Loucy (cell line): ENCODE measurements around the gene PIGC.

Experiments
- H2AFZ ChIP-seq: fragments of 200-600 bp; sonication (generic); 2 replicates; pipeline ENCODE4 v1.6.0; 2016; ENCODE audit warnings: antibody characterized with exemption, mild to moderate bottlenecking, low read length, moderate library complexity
- H3F3A ChIP-seq: fragments of 200-600 bp; 2 replicates; pipeline ENCODE4 v1.6.0; 2016; ENCODE audit warnings: antibody characterized with exemption, low read depth, mild to moderate bottlenecking
- H3K27me3 ChIP-seq: fragments of 200-600 bp; sonication (generic); 2 replicates; pipeline ENCODE4 v1.6.1; 2014; ENCODE audit warnings: low read length, mild to moderate bottlenecking; ENCODE audit not compliant: insufficient read depth, poor library complexity, severe bottlenecking
- H3K36me3 ChIP-seq: fragments of 200-600 bp; sonication (generic); 2 replicates; pipeline ENCODE4 v1.6.1; 2016; ENCODE audit warnings: low read length; ENCODE audit not compliant: insufficient read depth
- H3K4me1 ChIP-seq: fragments of 200-600 bp; sonication (generic); 2 replicates; pipeline ENCODE4 v1.5.1; 2014; ENCODE audit warnings: low read length, mild to moderate bottlenecking; ENCODE audit not compliant: insufficient read depth, poor library complexity, severe bottlenecking
- H3K4me2 ChIP-seq: fragments of 200-600 bp; sonication (generic); 2 replicates; pipeline ENCODE4 v1.6.0; 2014; ENCODE audit warnings: antibody characterized with exemption, low read length, low read depth, mild to moderate bottlenecking; ENCODE audit not compliant: poor library complexity, severe bottlenecking
- H3K4me3 ChIP-seq: fragments of 200-600 bp; sonication (generic); 2 replicates; pipeline ENCODE4 v1.5.1; 2014; ENCODE audit warnings: low read length, mild to moderate bottlenecking, mixed read lengths; ENCODE audit not compliant: poor library complexity, severe bottlenecking
- H3K79me2 ChIP-seq: fragments of 200-600 bp; sonication (generic); 2 replicates; pipeline ENCODE4 v1.6.1; 2014; ENCODE audit warnings: low read length; ENCODE audit not compliant: insufficient read depth
- H3K9ac ChIP-seq: fragments of 200-600 bp; sonication (generic); 2 replicates; pipeline ENCODE4 v1.6.0; 2014; ENCODE audit warnings: mild to moderate bottlenecking, low read depth, low read length, moderate library complexity; ENCODE audit not compliant: poor library complexity, severe bottlenecking
- H3K9me2 ChIP-seq: fragments of 200-600 bp; sonication (generic); replicated peaks from 2 replicates; pipeline ENCODE4 v1.6.1; 2016; ENCODE audit warnings: low read depth, low read length, mixed read lengths
- H3K9me3 ChIP-seq: fragments of 200-600 bp; sonication (generic); 2 replicates; pipeline ENCODE4 v1.6.1; 2014; ENCODE audit warnings: mild to moderate bottlenecking, antibody characterized with exemption, low read length, low read depth; ENCODE audit not compliant: insufficient read depth
- H4K20me1 ChIP-seq: fragments of 200-600 bp; sonication (generic); 2 replicates; pipeline ENCODE4 v1.6.0; 2014; ENCODE audit warnings: antibody characterized with exemption, low read length, mild to moderate bottlenecking; ENCODE audit not compliant: insufficient read depth, poor library complexity, severe bottlenecking
- CTCF ChIP-seq: fragments of 200-600 bp; sonication (generic); conservative IDR thresholded peaks from 2 replicates; pipeline ENCODE4 v1.5.1; 2014; ENCODE audit warnings: mild to moderate bottlenecking, antibody characterized with exemption, low read length
- EZH2phosphoT487 ChIP-seq: fragments of 200-600 bp; IDR thresholded peaks from 2 replicates; pipeline ENCODE4 v1.6.1; 2018; ENCODE audit warnings: antibody characterized with exemption, mild to moderate bottlenecking, moderate library complexity, borderline replicate concordance

Gene PIGC

GRCh38 chr1:172457479-172458130, 13.7 kb upstream of the PIGC start:
- no peaks in the 10 kb centered on the region for H4K20me1 ChIP-seq
- H2AFZ ChIP-seq = no peak overlapping the region
- H3F3A ChIP-seq = no peaks in the 10 kb centered on the region
- no peak overlapping the region for H3K9ac ChIP-seq
- H3K4me1 ChIP-seq = no peaks in the 10 kb centered on the region
- no peak for TF ChIP-seq EZH2phosphoT487
- no peak for TF ChIP-seq CTCF
- no peaks in the 10 kb centered on the region for H3K27me3 ChIP-seq
- H3K36me3 ChIP-seq = no peaks in the 10 kb centered on the region
- H3K79me2 ChIP-seq = no peaks in the 10 kb centered on the region
- H3K4me2 ChIP-seq = no peak overlapping the region
- no peaks in the 10 kb centered on the region for H3K9me3 ChIP-seq
- no peak overlapping the region for H3K4me3 ChIP-seq
- H3K9me2 ChIP-seq = no peaks in the 10 kb centered on the region

GRCh38 chr1:172456344-172456769, 12.5 kb upstream of the PIGC start:
- Histone ChIP-seq H3K9me3 (no peaks in the 10 kb centered on the region), H3K9me2 (no peaks in the 10 kb centered on the region), H3K79me2 (no peaks in the 10 kb centered on the region), H3K36me3 (no peaks in the 10 kb centered on the region), H2AFZ (no peak overlapping the region), H3K4me2 (no peak overlapping the region), H4K20me1 (no peaks in the 10 kb centered on the region), H3K9ac (no peak overlapping the region), H3K27me3 (no peaks in the 10 kb centered on the region), H3F3A (no peaks in the 10 kb centered on the region), H3K4me3 (no peak overlapping the region), H3K4me1 (peaks cover under 1% of the 10 kb centered on the region)
- TF ChIP-seq CTCF = no peak
- TF ChIP-seq EZH2phosphoT487 = no peak

GRCh38 chr1:172455451-172455850, 11.6 kb upstream of the PIGC start:
- no peak for TF ChIP-seq EZH2phosphoT487
- no peak for TF ChIP-seq CTCF
- no peaks in the 10 kb centered on the region for H3K9me3 ChIP-seq
- no peak overlapping the region for H2AFZ ChIP-seq
- H3F3A ChIP-seq = no peaks in the 10 kb centered on the region
- H3K4me2 ChIP-seq = no peak overlapping the region
- H3K79me2 ChIP-seq = no peaks in the 10 kb centered on the region
- H3K9ac ChIP-seq = no peak overlapping the region
- H3K36me3 ChIP-seq = no peaks in the 10 kb centered on the region
- H4K20me1 ChIP-seq = no peaks in the 10 kb centered on the region
- H3K27me3 ChIP-seq = no peaks in the 10 kb centered on the region
- peaks cover 10% of the 10 kb centered on the region for H3K4me1 ChIP-seq
- no peak overlapping the region for H3K4me3 ChIP-seq
- H3K9me2 ChIP-seq = no peaks in the 10 kb centered on the region
